B cell (primary cell): ENCODE data around the gene GPNMB. TPM values are rescaled to one million over a fixed set of nuclear protein-coding genes. Genes with fewer than 3 reads are reported as not detected.

Source experiments
- ATAC-seq: fragments of 200-7000 bp; cut with Tn5 transposase; one replicate; pipeline ENCODE4 v1.10.0; 2021; ENCODE audit warnings: low read depth, mild to moderate bottlenecking, moderate number of reproducible peaks, moderate library complexity
- CTCF ChIA-PET: fragments of 350-600 bp; sonication (Branson Sonifier 250); formaldehyde crosslinking; loops from one replicate; lab custom pipeline; 2021; ENCODE audit warnings: antibody characterized with exemption, inconsistent platforms; lab: Charles Lee
- POLR2A ChIA-PET: fragments of 350-600 bp; sonication (Branson Sonifier 250); formaldehyde crosslinking; loops from one replicate; lab custom pipeline; 2021; ENCODE audit warnings: antibody characterized with exemption; lab: Charles Lee
- DNase-seq: peaks from one replicate; pipeline ENCODE4 v3.0.0; 2013
- H2AFZ ChIP-seq: 2 replicates; pipeline ENCODE4 v1.6.1; 2012; ENCODE audit warnings: mild to moderate bottlenecking, low read depth, low read length; ENCODE audit not compliant: insufficient read depth, poor library complexity, severe bottlenecking
- H3K27ac ChIP-seq, 2 donors: 1 replicate in 1 of 2; 2 replicates in 1 of 2; pipeline ENCODE4 v1.5.1; 2012 to 2013; ENCODE audit warnings: low read length in 2 of 2, mild to moderate bottlenecking in 2 of 2, moderate library complexity in 1 of 2
- H3K27me3 ChIP-seq, 4 experiments: fragments of 200-600 bp in 1 of 4; sonication (generic) in 1 of 4; replicated peaks in 1 of 4; 1 replicate in 2 of 4; 2 replicates in 2 of 4; pipeline versions ENCODE4 v1.6.1 to v1.7.0; 2013 to 2016; ENCODE audit warnings: low read length in 3 of 4, mild to moderate bottlenecking in 2 of 4, mixed read lengths in 1 of 4, moderate library complexity in 1 of 4; ENCODE audit not compliant: insufficient read depth in 4 of 4, control insufficient read depth in 3 of 4; ENCODE audit errors: control extremely low read depth in 1 of 4
- H3K36me3 ChIP-seq, 2 experiments: replicated peaks in 1 of 2; 1 replicate in 1 of 2; 2 replicates in 1 of 2; pipeline versions ENCODE4 v1.6.1 to v1.7.1; 2013; ENCODE audit warnings: low read length in 1 of 2; ENCODE audit not compliant: insufficient read depth in 2 of 2, control insufficient read depth in 1 of 2; ENCODE audit errors: control extremely low read depth in 1 of 2, extremely low read depth in 1 of 2
- H3K4me1 ChIP-seq, 2 donors: fragments of 200-600 bp in 1 of 2; sonication (generic) in 1 of 2; 1 replicate in 1 of 2; 2 replicates in 1 of 2; pipeline versions ENCODE4 v1.5.1 to v1.6.1; 2013 to 2017; ENCODE audit warnings: low read length in 2 of 2; ENCODE audit not compliant: control insufficient read depth in 2 of 2, insufficient read depth in 2 of 2
- H3K4me2 ChIP-seq: replicated peaks from 2 replicates; pipeline ENCODE3; 2012; ENCODE audit warnings: mild to moderate bottlenecking, low read depth, low read length; ENCODE audit not compliant: poor library complexity, severe bottlenecking
- H3K4me3 ChIP-seq, 5 experiments: fragments of 200-600 bp in 1 of 5; sonication (generic) in 1 of 5; 1 replicate in 3 of 5; 2 replicates in 2 of 5; pipeline versions ENCODE4 v1.5.1 to v1.7.0; 2011 to 2016; ENCODE audit warnings: low read length in 4 of 5, mild to moderate bottlenecking in 4 of 5, low read depth in 2 of 5, control low read depth in 1 of 5, moderate library complexity in 1 of 5; ENCODE audit not compliant: insufficient read depth in 1 of 5; ENCODE audit errors: control extremely low read depth in 1 of 5, extremely low read depth in 1 of 5
- H3K79me2 ChIP-seq: fragments of 200-600 bp; sonication (generic); one replicate; pipeline ENCODE4 v1.6.0; 2016; ENCODE audit warnings: low read length; ENCODE audit not compliant: control insufficient read depth, insufficient read depth
- H3K9ac ChIP-seq: fragments of 200-600 bp; sonication (generic); 2 replicates; pipeline ENCODE4 v1.6.1; 2017; ENCODE audit warnings: mild to moderate bottlenecking, low read length, moderate library complexity
- H3K9me3 ChIP-seq, 3 donors: one replicate each; pipeline versions ENCODE4 v1.6.1 to v1.7.1; 2013; ENCODE audit warnings: low read length in 2 of 3; ENCODE audit not compliant: control insufficient read depth in 2 of 3, insufficient read depth in 1 of 3; ENCODE audit errors: control extremely low read depth in 1 of 3
- H4K20me1 ChIP-seq: 2 replicates; pipeline ENCODE4 v1.6.0; 2012; ENCODE audit warnings: mild to moderate bottlenecking, low read length; ENCODE audit not compliant: insufficient read depth, control insufficient read depth, poor library complexity, severe bottlenecking
- H3K27ac Mint-ChIP-seq: one replicate; pipeline ENCODE4 v1.8.0; 2021; ENCODE audit warnings: mixed read lengths
- H3K27me3 Mint-ChIP-seq: one replicate; pipeline ENCODE4 v1.8.0; 2021; ENCODE audit warnings: mixed read lengths
- H3K4me1 Mint-ChIP-seq: one replicate; pipeline ENCODE4 v1.8.0; 2021; ENCODE audit warnings: mixed read lengths
- H3K4me3 Mint-ChIP-seq: one replicate; pipeline ENCODE4 v1.8.0; 2021; ENCODE audit warnings: mixed read lengths
- H3K9me3 Mint-ChIP-seq: one replicate; pipeline ENCODE4 v1.8.0; 2022; ENCODE audit warnings: mixed read lengths; ENCODE audit not compliant: insufficient read depth
- CTCF ChIP-seq: fragments of 200-600 bp; IDR thresholded peaks from one replicate; pipeline ENCODE4 v1.8.0; 2022; ENCODE audit warnings: antibody characterized with exemption, mild to moderate bottlenecking
- EZH2 ChIP-seq: IDR thresholded peaks from 2 replicates; pipeline ENCODE4 v1.6.1; 2012; ENCODE audit warnings: borderline replicate concordance, low read depth, mild to moderate bottlenecking, moderate library complexity, low read length; ENCODE audit not compliant: insufficient read depth, poor library complexity, severe bottlenecking
- WGBS: methylation state at CpG from one replicate; pipeline ENCODE4 v1.1.5; 2013; ENCODE audit warnings: missing lambda C conversion rate; ENCODE audit not compliant: insufficient coverage; 5-methylcytosine and 5-hydroxymethylcytosine counted together
- intact Hi-C: fragments of 100-400 bp; cut with micrococcal nuclease; formaldehyde crosslinking; loops from one replicate; pipeline ENCODE4 v1.10.0; 2022
- polyA plus RNA-seq: library from polyadenylated mRNA; depleted of rRNA; stranded (reverse); fragments of >200 nt; gene quantifications from 2 replicates; pipeline ENCODE4 v1.2.3, GENCODE V29; 2012
- total RNA-seq, 2 donors: library from RNA; stranded (reverse); fragments of 120-200 nt in 1 of 2; gene quantifications; 1 replicate in 1 of 2; 2 replicates in 1 of 2; pipeline versions ENCODE4 v1.2.3 to v1.2.4, GENCODE V29; 2013 to 2022

Gene GPNMB
- total and polyA plus RNA-seq, 2 donors (not counting 1 experiment from before 2014, with no cell fraction given), result 2.6 TPM; not detected in 1

- TF ChIP-seq EZH2 (no peak), CTCF (no peak)
- intact Hi-C loops, result no loop called here
- no peaks in the 10 kb centered on the region for H3K36me3 ChIP-seq
- H3K27me3 Mint-ChIP-seq, result peaks cover 23% of the 10 kb centered on the region
- no peak overlapping the region for H3K27ac Mint-ChIP-seq
- no peaks in the 10 kb centered on the region for H3K9me3 Mint-ChIP-seq
- no peak overlapping the region for H3K27ac ChIP-seq
- H3K4me3 Mint-ChIP-seq, result no peak overlapping the region
- ATAC-seq, result no peak
- POLR2A ChIA-PET, result no interaction called here
- no peaks in the 10 kb centered on the region for H3K4me1 ChIP-seq
- no peak overlapping the region for H3K9ac ChIP-seq
- H3K27me3 ChIP-seq, result no peaks in the 10 kb centered on the region
- H3K4me1 Mint-ChIP-seq, result no peaks in the 10 kb centered on the region
- H3K4me3 ChIP-seq, result no peak overlapping the region
- 88% methylated on average over 6 of the region's 11 CpGs for WGBS
- H3K4me2 ChIP-seq, result no peak overlapping the region
- no peaks in the 10 kb centered on the region for H3K79me2 ChIP-seq
- CTCF ChIA-PET, result no interaction called here
- no peak overlapping the region for H2AFZ ChIP-seq
- no peak for DNase-seq
- no peaks in the 10 kb centered on the region for H3K9me3 ChIP-seq
- no peaks in the 10 kb centered on the region for H4K20me1 ChIP-seq
These were observed 35.0 kb upstream of the GPNMB start for GRCh38 chr7:23211589-23211988.

- no peak overlapping the region for H3K4me2 ChIP-seq
- H4K20me1 ChIP-seq, result no peaks in the 10 kb centered on the region
- intact Hi-C loops, result no loop called here
- TF ChIP-seq CTCF, result no peak
- no peak for TF ChIP-seq EZH2
- H3K4me1 Mint-ChIP-seq, result no peaks in the 10 kb centered on the region
- H3K4me1 ChIP-seq, result no peaks in the 10 kb centered on the region
- CTCF ChIA-PET, result no interaction called here
- H3K4me3 ChIP-seq, result no peak overlapping the region
- no peak overlapping the region for H3K27ac Mint-ChIP-seq
- H3K27me3 Mint-ChIP-seq, result peaks cover 23% of the 10 kb centered on the region
- WGBS, result 100% methylated on average over 2 of the region's 2 CpGs
- H3K9me3 Mint-ChIP-seq, result no peaks in the 10 kb centered on the region
- no peak overlapping the region for H2AFZ ChIP-seq
- no peak for ATAC-seq
- H3K36me3 ChIP-seq, result no peaks in the 10 kb centered on the region
- no peaks in the 10 kb centered on the region for H3K27me3 ChIP-seq
- DNase-seq, result no peak
- no peak overlapping the region for H3K4me3 Mint-ChIP-seq
- no peak overlapping the region for H3K27ac ChIP-seq
- no peaks in the 10 kb centered on the region for H3K9me3 ChIP-seq
- H3K79me2 ChIP-seq, result no peaks in the 10 kb centered on the region
- no peak overlapping the region for H3K9ac ChIP-seq
- POLR2A ChIA-PET, result no interaction called here
These were observed 34.2 kb upstream of the GPNMB start for GRCh38 chr7:23212395-23212794.
